ENCODE results near the gene UBTF. TPM values are rescaled to one million over a fixed set of nuclear protein-coding genes. Genes with fewer than 3 reads are reported as not detected.

The UBTF gene
- total RNA-seq, 1 experiment from 2014 or later = 74.3 TPM

DNA sequence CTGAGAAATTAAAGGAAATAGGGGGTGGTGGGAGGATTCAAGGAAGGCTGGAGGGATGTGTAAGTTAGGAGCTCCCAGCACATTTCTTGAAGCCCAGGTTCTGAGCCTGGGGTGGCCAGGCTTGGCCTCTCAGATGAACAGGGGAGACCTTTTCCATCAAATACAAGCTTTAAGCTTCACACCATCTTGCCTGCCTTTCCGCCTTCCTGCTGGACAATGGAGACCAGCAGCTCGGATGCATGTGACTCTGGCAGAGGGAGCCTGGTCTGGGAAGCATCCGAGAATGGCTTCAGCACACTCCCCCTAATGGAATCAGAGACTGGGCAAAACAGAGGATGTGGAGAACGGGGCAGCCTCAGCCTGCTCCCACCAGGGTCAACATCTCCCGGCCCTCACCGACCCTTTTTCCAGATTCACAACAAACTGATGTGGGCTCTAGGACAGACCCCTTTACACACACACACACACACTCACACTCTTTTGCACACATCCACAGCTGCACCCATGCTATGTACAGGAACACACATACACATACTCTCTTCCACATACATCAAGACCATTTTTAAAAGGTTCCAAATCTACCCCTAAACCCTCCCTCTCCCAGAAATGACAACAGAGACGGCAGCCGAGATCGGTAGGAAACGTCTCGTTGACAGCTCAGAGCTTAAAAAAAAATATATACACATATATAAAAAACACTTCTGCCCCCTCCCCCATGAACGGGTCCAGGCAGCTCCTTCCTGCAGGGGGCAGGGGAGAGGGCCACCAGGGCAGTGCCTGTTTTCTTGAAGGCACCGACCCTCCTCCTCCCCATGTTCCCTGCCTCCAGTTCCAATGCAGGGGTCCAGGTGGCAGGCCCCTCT is 13.3 kb downstream of the UBTF start:
- Mint-ChIP-seq H3K36me3 (ENCODE audit: insufficient read depth, unreplicated experiment) (peaks cover 41% of the 10 kb centered on the region), H3K4me3 (ENCODE audit: unreplicated experiment) (no peak overlapping the region), H3K9me3 (ENCODE audit: unreplicated experiment) (no peaks in the 10 kb centered on the region), H3K27ac (ENCODE audit: unreplicated experiment) (no peak overlapping the region), H3K27me3 (ENCODE audit: insufficient read depth, unreplicated experiment) (no peaks in the 10 kb centered on the region), H3K4me1 (ENCODE audit: low read depth, unreplicated experiment) (peaks cover 16% of the 10 kb centered on the region)
- TF ChIP-seq, protein P1, sequence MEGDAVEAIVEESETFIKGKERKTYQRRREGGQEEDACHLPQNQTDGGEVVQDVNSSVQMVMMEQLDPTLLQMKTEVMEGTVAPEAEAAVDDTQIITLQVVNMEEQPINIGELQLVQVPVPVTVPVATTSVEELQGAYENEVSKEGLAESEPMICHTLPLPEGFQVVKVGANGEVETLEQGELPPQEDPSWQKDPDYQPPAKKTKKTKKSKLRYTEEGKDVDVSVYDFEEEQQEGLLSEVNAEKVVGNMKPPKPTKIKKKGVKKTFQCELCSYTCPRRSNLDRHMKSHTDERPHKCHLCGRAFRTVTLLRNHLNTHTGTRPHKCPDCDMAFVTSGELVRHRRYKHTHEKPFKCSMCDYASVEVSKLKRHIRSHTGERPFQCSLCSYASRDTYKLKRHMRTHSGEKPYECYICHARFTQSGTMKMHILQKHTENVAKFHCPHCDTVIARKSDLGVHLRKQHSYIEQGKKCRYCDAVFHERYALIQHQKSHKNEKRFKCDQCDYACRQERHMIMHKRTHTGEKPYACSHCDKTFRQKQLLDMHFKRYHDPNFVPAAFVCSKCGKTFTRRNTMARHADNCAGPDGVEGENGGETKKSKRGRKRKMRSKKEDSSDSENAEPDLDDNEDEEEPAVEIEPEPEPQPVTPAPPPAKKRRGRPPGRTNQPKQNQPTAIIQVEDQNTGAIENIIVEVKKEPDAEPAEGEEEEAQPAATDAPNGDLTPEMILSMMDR (IDR thresholded peaks at IDR 0.05; ENCODE audit: insufficient read depth in 1 of 2, low read depth in 1 of 2, low read length in 1 of 2, severe bottlenecking in 1 of 2, unreplicated experiment in 1 of 2) = peak in 1 of 2 experiments; percentile 40
- H3K36me3 ChIP-seq (ENCODE audit: control insufficient read depth, insufficient read depth, low read length) = peaks cover 2% of the 10 kb centered on the region
- POLR2A ChIA-PET = interaction anchor here (0.6 kb wide), 1 partner anchor 868 kb away, joined by 7 read pairs; no protein-coding TSS in a partner anchor
- DNase-seq = peak in 1 of 2 experiments; percentile 52
- intact Hi-C loops (cut with micrococcal nuclease; ENCODE audit: unreplicated experiment) = no loop called here
- no TSS peak for BruUV-seq (replicated peaks)
- H3K9me3 ChIP-seq = no peaks in the 10 kb centered on the region
- H3K4me3 ChIP-seq (ENCODE audit: low read depth, low read length) = no peak overlapping the region
- CTCF ChIA-PET = interaction anchor here (0.6 to 1.2 kb wide), 5 partner anchors 12 to 139 kb away, joined by 3 to 9 read pairs (median 5); partner anchors contain the start of genes GRN and TMUB2
- H3K4me1 ChIP-seq = peaks cover 2% of the 10 kb centered on the region; the same call in 1 of the 2 replicates
- H3K27me3 ChIP-seq (replicated peaks; ENCODE audit: control insufficient read depth, insufficient read depth, low read length) = no peaks in the 10 kb centered on the region

DNA sequence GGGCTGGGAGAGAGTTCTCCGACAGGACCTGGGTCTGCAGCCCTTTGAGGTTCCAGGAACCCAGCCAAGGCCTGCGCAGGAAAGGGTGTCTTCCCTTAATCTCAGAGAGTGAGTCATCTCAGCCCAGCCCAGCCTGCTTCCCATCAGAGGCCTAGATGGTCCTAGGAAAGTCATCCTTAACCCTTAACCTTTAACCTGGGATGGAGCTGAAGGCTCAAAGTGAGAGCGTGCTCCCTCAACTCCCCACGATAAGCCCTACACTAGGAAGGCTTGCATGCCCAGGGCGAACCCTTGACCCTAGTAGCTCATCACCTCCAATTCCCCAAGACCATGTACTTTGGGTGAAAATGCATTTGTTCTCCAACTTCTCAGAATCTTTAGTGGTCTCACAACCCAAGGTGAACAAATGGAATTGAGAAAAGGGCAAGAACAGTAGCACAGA is 15.0 kb downstream of the UBTF start:
- Mint-ChIP-seq H3K27me3 (ENCODE audit: insufficient read depth, unreplicated experiment) (no peaks in the 10 kb centered on the region), H3K9me3 (ENCODE audit: unreplicated experiment) (no peaks in the 10 kb centered on the region), H3K36me3 (ENCODE audit: insufficient read depth, unreplicated experiment) (peaks cover 39% of the 10 kb centered on the region), H3K4me3 (ENCODE audit: unreplicated experiment) (no peak overlapping the region), H3K27ac (ENCODE audit: unreplicated experiment) (no peak overlapping the region), H3K4me1 (ENCODE audit: low read depth, unreplicated experiment) (peaks cover 19% of the 10 kb centered on the region)
- no peaks in the 10 kb centered on the region for H3K9me3 ChIP-seq
- H3K36me3 ChIP-seq (ENCODE audit: control insufficient read depth, insufficient read depth, low read length) = peaks cover 2% of the 10 kb centered on the region
- no peak overlapping the region for H3K4me3 ChIP-seq (ENCODE audit: low read depth, low read length)
- intact Hi-C loops (cut with micrococcal nuclease; ENCODE audit: unreplicated experiment) = no loop called here
- ChIA-PET CTCF (interaction anchor here (1.1 to 1.3 kb wide), 2 partner anchors 14 to 17 kb away, joined by 4 to 6 read pairs; no protein-coding TSS in a partner anchor), POLR2A (no interaction called here)
- BruUV-seq (replicated peaks) = no TSS peak
- no peak for DNase-seq
- TF ChIP-seq, protein P1 (IDR thresholded peaks at IDR 0.05; ENCODE audit: insufficient read depth in 1 of 2, low read depth in 1 of 2, low read length in 1 of 2, severe bottlenecking in 1 of 2, unreplicated experiment in 1 of 2) = no peak
- H3K27me3 ChIP-seq (replicated peaks; ENCODE audit: control insufficient read depth, insufficient read depth, low read length) = no peaks in the 10 kb centered on the region
- H3K4me1 ChIP-seq = peaks cover 4% of the 10 kb centered on the region; the same call in 1 of the 2 replicates

DNA sequence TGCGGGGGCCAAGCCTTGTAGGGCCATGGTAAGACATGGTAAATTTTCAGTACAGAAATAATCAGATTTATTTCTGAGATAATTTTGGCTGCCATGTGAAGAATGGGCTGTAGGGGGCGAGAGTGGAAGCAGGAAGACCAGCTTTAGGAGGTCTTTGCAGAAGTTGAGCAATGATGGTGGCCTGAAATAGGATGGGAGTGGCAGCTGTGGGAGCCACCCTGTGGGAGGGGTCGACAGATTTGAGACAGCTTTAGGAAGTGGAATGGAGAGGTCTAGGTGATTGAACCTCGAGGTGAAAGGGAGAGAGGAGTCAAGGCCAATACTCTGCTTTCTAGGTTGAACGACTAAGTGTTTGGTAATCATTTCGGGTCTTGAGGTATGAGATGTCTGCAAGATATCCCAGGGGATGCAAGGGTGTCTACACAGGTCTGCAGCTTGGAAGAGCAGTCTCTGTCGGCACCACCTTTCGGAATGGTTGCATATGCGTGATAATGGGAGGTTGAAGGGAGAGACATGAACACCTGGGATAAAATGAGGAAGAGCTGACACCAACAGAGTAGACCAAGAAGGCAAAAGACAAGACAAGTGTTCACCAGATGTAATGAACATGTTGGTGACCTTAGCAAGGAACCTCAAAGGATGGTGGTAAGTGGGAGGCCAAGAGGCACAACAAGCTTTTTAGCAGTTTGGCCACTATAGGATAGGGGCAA is 15.6 kb downstream of the UBTF start:
- ChIA-PET POLR2A (no interaction called here), CTCF (interaction anchor here (0.6 to 1.4 kb wide), 5 partner anchors 14 to 333 kb away, joined by 4 to 11 read pairs (median 5); partner anchors contain the start of gene HDAC5)
- Mint-ChIP-seq H3K4me3 (ENCODE audit: unreplicated experiment) (no peak overlapping the region), H3K27me3 (ENCODE audit: insufficient read depth, unreplicated experiment) (no peaks in the 10 kb centered on the region), H3K9me3 (ENCODE audit: unreplicated experiment) (no peaks in the 10 kb centered on the region), H3K27ac (ENCODE audit: unreplicated experiment) (peak overlapping the region; percentile 8), H3K4me1 (ENCODE audit: low read depth, unreplicated experiment) (peaks cover 19% of the 10 kb centered on the region), H3K36me3 (ENCODE audit: insufficient read depth, unreplicated experiment) (peaks cover 33% of the 10 kb centered on the region)
- intact Hi-C loops (cut with micrococcal nuclease; ENCODE audit: unreplicated experiment) = no loop called here
- BruUV-seq (replicated peaks) = no TSS peak
- DNase-seq = peak; percentile 60 to 62
- TF ChIP-seq, protein P1 (IDR thresholded peaks at IDR 0.05; ENCODE audit: insufficient read depth in 1 of 2, low read depth in 1 of 2, low read length in 1 of 2, severe bottlenecking in 1 of 2, unreplicated experiment in 1 of 2) = peak; percentile 50 to 60
- H3K27me3 ChIP-seq (replicated peaks; ENCODE audit: control insufficient read depth, insufficient read depth, low read length) = no peaks in the 10 kb centered on the region
- H3K4me3 ChIP-seq (ENCODE audit: low read depth, low read length) = no peak overlapping the region
- H3K36me3 ChIP-seq (ENCODE audit: control insufficient read depth, insufficient read depth, low read length) = peaks cover 2% of the 10 kb centered on the region
- H3K4me1 ChIP-seq = peaks cover 4% of the 10 kb centered on the region; the same call in 1 of the 2 replicates
- no peaks in the 10 kb centered on the region for H3K9me3 ChIP-seq

Data from Caco-2 (cell line).